Stimulated activated CD4-positive, alpha-beta T cell treated with anti-CD3 and anti-CD28 coated beads, TNF-alpha, amount 100 ng/mL, for 1 hour (primary cell): Measurements from ENCODE around the gene JAZF1.

Source experiments
- DNase-seq, 3 donors: peaks; one replicate each; pipeline ENCODE4 v3.0.0-alpha.2; 2020; ENCODE audit warnings: low read depth in 3 of 3, low spot score in 1 of 3

Gene JAZF1

GRCh38 chr7:27795977-27796376 is 384.6 kb downstream of the JAZF1 start:
- no peak for DNase-seq

- no peak for DNase-seq
Measured at GRCh38 chr7:27793780-27794179, 386.8 kb downstream of the JAZF1 start.

GRCh38 chr7:27788437-27788836 is 392.2 kb downstream of the JAZF1 start:
- DNase-seq: no peak

- no peak for DNase-seq
Measured at GRCh38 chr7:27784399-27785053, 396.1 kb downstream of the JAZF1 start.

GRCh38 chr7:27782849-27783248 is 397.7 kb downstream of the JAZF1 start:
- no peak for DNase-seq

GRCh38 chr7:27781188-27781587 is 399.4 kb downstream of the JAZF1 start:
- DNase-seq: no peak
